ENCODE measurements around the gene NPB.

NPB gene

GRCh38 chr17:81899514-81900166 lies 2.4 kb upstream of the NPB start:
- DNase-seq, result no peak

- DNase-seq, result no peak
These were observed 1.7 kb upstream of the NPB start for GRCh38 chr17:81900181-81900820.

GRCh38 chr17:81901167-81902022 lies 643 bp upstream of the NPB start:
- no peak for DNase-seq

- DNase-seq, result no peak
These were observed 796 bp downstream of the NPB start for GRCh38 chr17:81902653-81903414.

- no peak for DNase-seq
These were observed 1.4 kb downstream of the NPB start for GRCh38 chr17:81903415-81903831.

- DNase-seq, result no peak
These were observed 2.0 kb downstream of the NPB start for GRCh38 chr17:81903896-81904599.

- no peak for DNase-seq
These were observed 2.8 kb downstream of the NPB start for GRCh38 chr17:81904600-81905423.

- no peak for DNase-seq
These were observed 3.4 kb downstream of the NPB start for GRCh38 chr17:81905424-81905875.

- DNase-seq, result no peak
These were observed 4.0 kb downstream of the NPB start for GRCh38 chr17:81905993-81906392.

- no peak for DNase-seq
These were observed 4.6 kb downstream of the NPB start for GRCh38 chr17:81906476-81907218.

GRCh38 chr17:81907219-81908145 lies 5.4 kb downstream of the NPB start:
- no peak for DNase-seq

GRCh38 chr17:81908793-81909192 lies 6.8 kb downstream of the NPB start:
- no peak for DNase-seq

GRCh38 chr17:81909231-81909630 lies 7.2 kb downstream of the NPB start:
- DNase-seq, result no peak

GRCh38 chr17:81909966-81910839 lies 8.2 kb downstream of the NPB start:
- no peak for DNase-seq

GRCh38 chr17:81910840-81911276 lies 8.8 kb downstream of the NPB start:
- no peak for DNase-seq

GRCh38 chr17:81911277-81911961 lies 9.4 kb downstream of the NPB start, which contains the start of gene PCYT2:
Gene PCYT2, minus strand, starts transcription at chr17:81911399. Its CDS starts 44 bp downstream, at chr17:81911355.
- peak; percentile 92 for DNase-seq

- DNase-seq, result no peak
These were observed 9.9 kb downstream of the NPB start for GRCh38 chr17:81911969-81912368.

All from right forelimb (tissue), 1 donor.